ENCODE measurements around the gene UGT1A6.

Gene UGT1A6

DNA sequence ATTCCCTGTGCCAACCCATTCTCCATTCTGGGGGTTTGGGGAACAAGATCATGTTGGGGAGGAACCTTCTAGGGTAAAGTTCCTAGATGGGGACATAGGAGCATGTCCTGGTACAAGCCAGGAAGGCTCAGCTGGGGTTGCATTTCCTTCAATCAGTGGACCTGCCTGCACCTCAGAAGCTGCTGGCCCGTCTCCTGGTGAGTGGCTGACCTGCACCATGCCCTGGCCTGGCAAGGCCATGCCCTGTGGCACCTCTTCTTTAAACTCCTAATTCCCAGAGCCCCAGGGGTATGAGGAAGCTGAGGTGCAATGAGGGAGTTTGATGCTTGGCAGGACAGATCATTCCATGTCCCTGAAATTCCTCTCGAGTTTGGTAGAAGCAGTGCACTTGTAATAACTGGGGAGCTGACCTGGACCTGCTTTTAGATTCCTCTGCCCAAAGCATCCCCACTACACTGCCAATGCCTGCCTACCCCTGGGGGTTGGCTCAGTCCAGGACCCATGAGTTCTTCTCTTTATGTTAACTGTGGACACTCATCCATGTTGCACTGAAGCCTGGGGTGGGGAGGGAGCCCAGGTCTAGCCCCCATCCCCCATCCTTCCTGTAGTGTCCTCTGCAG lies 110.7 kb downstream of the UGT1A6 start:
- no peak for DNase-seq

DNA sequence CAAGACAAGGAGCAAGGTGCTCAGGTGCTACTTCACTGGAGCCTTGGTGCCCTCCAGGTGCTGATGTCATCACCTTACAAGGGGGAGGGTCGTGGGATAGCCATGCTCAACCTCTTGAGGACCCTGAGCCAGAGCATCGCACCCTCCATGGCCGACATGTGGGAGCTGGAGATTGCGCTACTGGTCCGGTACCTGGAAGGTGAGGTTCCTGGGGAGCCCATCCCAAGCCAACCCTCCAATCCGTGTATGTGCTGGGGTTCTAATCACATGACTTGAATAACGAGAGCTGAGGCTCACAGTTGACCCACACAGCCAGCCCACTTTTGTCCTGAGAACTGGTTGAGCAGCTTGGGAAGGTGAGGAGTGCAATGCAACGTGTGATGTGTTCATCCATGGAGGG lies 111.3 kb downstream of the UGT1A6 start:
- DNase-seq: no peak

DNA sequence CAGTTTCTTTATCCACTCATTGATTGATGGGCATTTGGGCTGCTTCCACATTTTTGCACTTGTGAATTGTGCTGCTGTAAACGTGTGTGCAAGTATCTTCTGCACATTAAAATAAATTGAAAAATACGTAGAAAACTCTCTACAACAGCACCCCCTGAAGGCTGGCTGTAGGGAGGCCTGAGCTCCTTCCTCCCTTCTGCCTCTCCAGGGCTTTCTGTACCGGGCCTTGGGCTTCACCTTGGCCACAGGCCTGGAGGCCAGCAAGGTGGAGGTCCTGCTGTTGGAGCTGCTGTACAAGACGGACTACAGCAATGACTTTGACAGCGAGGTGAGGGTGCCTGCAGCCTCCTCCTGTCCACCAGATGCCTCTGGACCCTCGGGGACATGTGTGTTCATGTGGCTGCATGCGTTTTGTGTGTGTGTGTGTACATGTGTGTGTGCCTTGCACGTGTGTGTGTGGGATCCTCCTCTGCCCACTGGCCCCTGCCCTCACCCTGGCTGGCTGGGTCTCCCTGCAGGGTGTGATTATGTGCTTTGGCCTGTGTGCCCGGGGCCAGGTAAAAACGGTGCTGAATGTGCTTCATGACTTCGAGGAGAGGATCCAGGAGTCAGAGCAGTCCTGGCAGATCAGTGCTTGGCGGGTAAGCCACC lies 114.7 kb downstream of the UGT1A6 start:
- no peak for DNase-seq

DNA sequence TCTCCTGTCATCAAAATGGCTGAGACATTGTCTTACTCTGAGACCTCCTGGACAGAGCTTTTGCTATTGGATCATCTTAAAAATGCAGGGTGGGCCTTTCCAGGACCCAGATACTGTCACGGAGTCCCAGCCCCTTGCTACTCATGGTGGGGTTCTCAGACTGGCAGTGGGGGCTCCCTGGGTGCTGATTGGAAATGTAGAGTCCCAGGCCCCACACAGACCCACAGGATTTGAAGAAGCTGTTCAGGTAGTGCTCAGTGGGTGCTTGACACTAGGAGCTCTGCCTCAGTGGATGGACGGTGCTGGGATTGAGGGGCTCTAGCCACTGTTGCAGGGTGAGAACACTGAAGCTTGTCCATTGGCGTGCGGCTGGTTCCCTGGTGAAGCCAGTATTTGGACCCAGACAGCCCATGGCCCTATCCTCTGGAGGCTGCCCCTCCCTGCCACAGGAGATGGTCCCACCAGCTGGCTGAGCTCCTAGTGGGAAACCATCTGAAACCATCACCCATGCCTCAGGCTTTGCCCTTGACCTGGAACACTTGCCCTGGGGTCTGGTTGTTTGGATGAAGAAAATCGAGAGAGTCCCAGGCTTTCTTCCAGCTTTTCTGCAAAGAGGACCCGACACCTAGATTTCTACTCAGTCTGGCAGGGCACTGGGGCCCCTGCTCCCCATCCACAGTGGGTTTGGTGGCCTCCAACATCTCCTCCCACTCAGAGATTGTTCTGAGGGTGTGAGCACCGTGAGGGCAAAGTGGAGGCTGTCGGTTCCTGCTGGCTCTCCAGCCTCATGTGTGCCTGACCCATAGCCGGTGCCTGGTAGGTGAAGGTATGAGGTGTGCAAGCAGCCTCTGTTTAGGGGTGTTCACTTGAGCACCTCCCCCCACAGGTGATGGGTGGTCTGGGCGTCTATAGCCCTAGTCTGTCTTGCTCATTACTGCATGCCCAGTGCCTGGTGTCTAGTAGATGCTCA lies 115.6 kb downstream of the UGT1A6 start:
- DNase-seq: no peak

DNA sequence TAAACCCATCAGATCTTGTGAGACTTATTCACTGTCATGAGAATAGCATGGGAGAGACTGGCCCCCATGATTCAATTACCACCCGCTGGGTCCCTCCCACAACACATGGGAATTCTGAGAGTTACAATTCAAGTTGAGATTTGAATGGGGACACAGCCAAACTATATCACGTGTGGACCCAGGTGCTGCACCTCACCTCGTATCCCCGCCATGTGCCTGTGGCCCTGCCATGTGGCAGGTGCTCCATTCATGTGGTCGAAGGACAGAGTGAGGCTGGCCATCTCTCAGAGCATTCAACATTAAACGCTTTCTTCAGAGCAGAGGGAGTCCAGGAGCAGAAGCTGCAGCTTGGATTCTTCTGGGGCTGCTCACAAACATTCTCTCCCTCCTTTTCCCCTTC lies 117.7 kb downstream of the UGT1A6 start:
- DNase-seq: no peak

DNA sequence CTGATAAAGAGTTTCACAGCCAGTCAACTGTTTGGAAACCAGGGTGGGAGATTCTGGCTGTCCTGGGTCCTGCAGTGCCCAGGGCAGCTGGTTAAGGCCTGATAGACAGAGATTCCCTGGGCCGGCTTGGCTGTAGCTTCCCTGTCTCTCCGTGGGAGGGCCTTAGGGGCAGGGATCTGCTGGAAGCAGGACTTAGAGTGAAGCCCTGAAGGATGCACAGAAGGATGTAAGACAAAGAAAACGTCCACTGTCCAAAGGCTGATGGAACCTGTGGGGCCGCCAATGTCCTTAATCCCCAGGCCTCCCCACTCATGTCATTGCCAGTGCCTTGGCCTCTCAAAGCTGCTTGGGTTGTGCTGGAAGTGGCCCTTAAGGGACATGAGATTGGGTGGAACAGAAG lies 118.4 kb downstream of the UGT1A6 start:
- no peak for DNase-seq

DNA sequence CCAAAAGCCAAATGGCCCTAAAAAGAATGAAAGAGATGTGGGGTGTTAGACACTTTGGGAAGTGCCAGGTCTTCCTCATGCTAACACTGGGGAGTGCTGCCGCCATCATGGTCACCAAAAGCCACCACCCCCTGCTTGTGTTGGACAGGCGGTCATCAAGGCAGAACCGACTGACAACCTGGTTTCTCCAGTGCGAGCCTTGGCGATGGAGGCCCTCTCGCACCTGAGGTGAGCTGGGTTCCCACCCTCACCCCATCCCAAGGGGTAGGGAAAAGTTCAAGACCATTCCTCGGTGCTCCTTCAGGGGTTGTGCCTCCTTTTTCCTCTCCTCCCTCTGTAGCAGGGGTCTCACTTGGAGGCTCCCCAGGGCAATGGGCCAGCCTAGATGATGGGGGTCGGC lies 119.0 kb downstream of the UGT1A6 start:
- no peak for DNase-seq

DNA sequence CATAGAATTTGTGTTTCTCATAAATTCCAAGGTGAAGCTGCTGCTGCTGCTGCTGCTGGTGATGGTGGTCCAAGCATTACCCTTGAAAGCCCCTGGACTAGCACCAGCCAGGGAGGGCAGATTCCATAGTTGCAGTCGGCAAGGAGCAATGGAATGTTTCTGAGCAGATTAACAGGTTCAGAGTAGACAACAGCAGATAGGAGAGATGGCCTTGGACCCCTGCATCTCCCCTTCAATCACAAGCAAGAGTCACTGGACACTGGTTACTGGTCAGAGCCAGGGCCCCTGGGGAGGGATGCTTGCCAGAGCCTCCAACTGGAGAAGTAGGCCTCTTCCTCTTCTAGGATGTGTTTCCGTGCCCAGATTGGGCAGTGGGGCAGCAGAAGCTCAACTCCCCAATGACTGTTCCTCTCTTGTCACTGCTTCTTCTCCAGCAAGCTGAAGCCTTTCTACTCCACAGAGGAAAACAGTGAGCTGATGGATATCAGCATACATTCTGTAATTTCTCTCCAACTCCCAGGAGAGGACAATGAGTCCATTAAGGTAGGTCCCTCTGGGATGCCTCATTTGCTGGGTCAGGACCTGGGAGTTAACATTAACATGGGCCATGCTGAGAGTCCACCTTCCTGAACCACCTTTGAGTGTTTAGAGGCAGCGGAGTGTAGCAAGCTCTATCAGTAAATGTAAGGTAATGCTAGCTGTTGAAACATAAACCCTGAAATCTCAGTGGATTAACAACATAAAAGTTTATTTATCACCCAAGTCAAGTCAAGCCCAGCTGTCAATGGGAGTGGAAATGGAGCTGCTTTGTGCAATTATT lies 120.8 kb downstream of the UGT1A6 start:
- DNase-seq: no peak

DNA sequence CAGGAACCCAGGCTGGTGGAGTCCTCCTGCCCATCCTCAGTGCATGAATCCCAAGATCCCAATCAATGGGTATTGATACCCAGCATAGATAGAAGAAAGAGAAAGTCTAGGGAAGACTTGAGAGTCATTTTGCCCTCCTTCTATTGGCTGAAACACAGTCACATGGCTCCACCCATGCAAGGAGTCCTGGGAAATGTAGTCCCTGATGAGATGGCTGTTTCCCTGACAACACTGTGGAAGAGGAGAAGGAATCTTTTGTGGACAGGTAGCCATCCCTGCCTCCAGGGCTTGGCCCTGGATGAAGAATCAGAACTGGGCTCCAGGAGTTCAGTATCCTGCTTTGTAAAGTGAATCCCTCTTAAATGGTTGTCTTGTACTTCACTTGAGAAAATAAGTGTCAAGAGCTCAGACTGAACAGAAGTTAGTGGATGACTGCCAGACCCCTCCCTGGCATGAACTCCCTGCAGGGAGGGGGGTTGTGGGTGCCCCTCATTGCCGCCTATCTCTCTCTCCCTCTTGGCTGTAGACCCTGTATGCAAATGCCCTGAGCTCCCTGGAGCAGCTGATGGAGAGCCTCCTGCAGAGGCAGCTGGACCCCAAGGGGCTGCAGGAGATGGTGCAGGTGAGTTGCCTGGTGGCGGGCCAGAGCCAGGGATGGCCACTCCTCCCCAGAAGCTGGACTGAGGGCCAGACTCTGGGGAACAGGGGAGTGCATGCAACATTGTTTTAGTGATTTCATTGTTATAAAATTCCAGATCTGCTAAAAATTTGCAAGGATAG lies 121.6 kb downstream of the UGT1A6 start:
- no peak for DNase-seq

DNA sequence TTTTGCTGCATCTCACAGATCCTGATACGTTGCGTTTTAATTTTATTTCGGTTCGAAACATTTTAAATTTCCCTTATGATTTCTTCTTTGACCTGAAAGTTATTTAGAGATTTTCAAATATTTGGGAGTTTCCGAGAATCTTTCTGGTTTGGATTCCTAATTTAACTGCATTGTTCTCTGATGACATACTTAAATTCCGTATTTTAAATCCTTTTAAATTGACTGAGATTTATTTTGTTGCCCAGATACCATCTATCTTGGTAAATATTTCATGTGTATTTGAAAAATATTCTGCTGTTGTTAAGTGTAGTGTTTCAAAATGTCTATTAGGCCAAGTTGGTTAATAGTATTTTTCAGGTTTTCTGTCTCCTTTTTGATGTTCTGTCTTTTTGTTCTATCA lies 123.2 kb downstream of the UGT1A6 start:
- DNase-seq: no peak

DNA sequence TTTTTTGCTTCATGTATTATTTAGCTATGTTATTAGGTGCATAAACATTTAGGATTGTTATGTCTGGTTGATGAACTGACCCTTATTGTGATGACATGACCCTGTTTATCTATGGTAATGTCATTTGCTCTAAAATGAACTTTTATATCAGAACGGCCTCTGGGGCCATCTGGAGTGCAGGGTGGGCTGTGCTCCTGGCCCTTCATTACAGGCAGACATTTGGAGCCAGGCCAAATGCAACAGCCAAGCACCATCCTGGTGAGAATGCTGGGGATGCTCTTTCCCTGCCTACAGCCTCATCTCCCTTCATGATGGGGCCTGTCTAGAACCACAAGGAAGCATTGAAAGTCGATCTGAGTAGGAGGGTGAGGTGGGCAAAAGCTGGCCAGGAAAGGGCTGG lies 123.6 kb downstream of the UGT1A6 start:
- no peak for DNase-seq

DNA sequence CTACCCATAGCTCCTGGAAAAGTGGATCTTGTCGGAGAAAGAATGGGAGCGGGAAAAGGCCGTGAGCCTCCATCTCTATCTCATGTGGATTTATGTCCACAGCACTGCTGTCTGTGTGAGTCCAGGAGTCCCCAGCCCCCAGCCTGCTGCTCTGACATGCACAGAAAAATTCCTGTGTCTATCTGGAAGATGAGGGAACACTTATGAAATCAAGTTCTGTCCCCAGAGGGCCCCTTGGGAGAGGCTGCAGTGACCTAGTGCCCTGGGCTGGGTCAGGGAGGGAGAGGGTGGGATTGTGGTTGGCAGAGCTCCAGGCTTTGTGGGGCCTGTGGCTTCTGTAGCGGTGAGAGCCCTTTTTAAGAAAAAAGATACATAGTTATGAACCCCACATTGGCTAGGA lies 124.1 kb downstream of the UGT1A6 start:
- DNase-seq: no peak

DNA sequence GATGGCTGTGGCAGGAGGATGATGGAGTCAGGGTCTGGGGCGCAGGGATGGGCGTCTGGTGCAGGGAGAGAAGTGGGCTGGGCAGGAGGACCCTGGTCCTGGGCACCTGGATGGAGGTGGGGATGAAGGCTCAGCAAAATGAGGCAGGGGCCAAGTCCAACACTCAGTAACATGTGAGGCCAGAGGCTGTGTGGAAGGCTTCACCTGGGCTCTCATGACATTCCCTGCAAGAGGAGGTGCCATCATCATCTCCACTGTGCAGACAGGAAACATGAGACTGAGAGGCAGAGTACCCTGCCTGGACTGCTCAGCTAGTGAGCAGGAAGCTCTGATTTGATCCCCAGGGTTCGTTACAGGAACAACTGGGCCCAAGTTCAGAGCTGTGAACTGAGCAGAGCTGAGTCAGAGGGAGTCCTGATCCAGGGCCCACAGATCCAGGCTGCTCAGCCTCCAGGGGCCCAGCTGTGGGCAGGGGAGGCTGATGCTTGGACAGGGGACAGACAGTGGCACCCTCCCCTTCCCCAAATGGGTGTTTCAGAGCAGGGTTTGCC lies 124.7 kb downstream of the UGT1A6 start:
- DNase-seq: no peak

DNA sequence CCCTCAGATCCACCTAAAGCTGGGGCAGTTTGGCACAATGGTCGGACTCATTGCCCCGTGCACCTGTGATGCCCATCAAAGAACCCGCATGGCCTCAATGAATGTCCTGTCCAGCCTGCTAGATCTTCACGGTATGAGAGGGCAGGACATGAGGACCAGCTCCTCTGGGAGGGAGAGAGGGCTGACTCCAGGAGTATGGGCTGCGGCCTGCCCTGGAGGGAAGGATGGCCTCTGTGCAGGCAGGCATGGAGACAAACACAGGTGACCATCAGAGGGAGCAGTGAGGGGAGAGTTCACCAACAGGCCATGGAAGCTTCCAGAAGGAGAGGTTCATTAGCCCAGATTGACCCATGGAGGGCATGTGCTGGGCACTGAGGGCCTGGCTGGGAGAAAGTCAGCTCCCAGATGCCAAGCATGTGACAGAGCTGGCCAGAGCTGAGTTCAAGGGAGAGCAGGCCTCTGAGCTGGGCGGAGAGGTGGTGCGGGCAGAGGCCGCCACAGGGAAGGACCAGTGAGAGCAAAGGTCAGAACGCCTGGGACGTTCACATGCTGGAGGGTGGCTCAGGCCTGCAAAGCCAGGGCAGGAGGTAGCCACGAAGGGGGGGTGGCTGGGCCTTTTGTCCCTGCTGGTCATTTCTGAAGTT lies 125.4 kb downstream of the UGT1A6 start:
- DNase-seq: no peak

DNA sequence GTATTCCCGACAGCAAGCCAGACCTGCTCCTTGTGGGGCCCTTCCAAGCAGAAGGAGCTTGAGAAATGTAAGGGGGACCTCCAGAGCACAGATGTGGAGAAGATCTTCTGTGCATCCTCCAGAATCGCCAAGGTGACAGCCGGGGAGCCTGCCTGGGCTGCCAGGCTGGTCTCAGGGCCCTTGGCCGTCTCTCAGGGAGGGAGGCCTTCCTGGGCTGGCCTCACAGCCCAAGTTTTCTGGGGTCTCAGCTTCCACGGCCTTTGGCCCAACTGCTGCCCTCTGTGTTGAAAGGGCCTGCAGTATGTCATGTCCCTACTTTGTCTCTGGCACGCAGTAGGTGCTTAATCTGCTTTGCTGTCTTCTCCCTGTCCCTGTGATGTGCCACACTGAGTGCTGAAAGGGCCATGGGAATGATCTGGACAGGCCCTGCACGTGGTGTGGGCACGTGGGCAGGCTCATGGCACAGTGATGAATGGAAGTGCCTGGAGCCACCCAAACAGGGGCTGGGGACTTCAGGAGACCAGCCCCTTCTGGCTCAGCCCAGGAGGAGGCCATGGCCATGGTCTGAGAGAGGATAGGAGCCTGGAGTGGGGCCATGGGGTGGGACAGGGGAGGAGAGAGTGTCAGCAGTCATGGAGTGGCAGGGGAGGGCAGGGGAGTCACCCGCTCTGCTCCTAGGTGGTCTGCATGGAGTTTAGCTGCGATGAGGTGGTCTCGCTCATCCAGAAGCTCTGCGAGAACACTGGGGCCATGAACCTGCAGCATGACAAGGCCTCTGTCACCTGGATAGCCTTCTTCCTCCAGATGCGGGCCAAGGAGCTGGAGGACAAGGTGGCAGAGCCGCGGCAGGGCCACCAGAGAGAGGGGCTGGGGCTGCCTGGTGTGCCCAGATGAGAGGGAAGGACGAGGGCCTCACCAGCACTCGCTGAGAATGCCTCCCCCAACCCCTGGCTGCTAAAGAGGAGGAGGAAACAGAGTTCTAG lies 126.2 kb downstream of the UGT1A6 start:
- DNase-seq: no peak

DNA sequence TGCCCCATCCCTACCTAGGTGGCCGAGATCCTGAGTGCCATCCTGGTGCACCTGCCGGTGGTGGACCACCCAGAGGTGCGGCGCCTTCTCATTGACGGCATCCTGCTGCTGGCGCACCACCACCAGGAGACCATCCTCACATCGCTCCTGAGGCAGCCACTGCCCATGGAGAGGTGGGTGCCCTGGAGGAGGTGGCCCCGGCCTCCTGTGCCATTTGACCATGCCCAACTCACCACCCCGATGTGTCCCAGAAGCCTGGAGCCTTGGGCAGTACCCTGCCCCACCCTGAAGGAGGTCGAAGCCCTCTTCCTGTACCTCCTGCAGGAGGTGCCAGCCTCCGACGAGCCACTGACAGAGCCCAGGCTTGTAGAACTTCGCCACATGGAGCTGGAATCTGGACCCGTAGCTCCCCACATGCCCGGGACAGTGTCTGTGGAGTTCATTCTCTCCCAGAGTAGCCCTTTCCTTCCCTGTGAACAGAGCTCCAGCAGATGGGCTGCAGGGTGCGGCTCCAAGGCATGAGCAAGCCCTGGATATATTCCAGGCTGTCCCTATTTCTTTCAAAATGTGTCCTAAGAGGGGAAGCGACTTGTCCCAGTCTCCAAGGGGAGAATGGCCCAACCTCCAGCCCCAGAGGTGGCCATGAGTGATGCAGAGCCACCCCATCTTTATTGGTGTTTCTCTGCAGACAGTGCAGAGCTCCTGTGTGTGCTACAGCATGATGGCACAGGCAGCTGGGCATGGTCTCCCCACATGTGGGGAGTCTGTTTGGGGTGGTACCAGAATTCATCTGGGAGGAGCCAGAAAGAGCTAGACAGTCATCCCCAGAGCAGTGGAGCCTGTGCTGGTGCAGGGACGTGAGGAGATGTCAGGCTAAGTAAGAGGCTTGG lies 127.4 kb downstream of the UGT1A6 start:
- DNase-seq: no peak

DNA sequence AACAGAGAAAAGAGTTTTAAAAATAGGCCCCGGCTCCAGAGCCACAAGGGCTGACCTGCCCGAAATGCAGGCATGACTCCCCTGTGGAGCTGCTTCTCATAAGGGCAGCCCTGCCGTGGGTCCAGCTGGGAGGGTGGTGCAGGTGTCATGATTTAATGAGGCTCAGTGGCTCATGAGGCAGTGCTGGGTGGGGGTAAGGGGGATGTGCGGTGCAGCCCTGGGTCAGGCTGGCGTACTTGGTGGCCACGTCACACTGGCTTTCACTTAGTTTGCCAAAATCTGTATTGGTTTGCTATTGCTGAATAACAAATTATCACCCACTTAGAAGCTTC lies 128.1 kb downstream of the UGT1A6 start:
- DNase-seq: no peak

DNA sequence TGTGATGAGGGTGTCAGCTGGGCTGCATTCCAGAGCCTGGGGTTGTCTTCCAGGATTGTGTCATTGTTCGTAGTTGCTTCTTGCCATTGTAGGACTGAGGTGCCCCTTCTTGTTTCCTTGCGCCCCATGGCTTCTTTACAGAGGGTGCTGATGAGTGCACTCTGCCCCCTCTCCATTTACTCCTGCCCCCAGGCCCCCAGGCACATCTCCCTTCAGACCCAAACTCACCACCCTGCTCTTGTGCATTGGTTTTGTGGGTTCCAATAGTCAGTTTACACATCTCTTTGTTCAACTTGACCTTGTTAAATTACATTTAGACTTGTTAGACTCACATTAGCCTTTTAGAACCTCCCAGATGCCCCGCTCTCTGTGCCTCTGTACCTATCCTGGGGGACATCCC lies 128.5 kb downstream of the UGT1A6 start:
- no peak for DNase-seq

DNA sequence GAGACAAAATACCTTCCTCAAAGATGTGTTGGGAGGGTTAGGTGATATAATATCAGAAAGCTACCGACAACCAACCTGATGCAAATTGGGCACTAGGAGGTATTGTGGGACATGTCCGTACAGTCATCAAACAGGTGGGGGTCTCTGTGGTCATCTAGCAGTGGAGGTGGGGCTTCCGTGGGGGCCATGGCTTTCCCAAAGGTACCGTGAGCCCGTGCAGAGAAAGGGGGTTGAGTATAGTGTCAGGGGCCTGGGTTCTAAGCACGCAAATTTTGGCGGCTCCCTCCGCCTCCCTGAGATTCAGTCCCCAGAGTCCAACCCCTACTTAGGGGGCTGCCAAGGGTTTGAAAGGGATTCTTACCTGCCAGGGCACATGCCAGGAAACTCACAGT lies 129.0 kb downstream of the UGT1A6 start:
- no peak for DNase-seq
